GDM1 (cell line): ENCODE measurements around the gene RGS13.

Experiments used
- DNase-seq: peaks from one replicate; lab custom pipeline; 2025; lab: John Stamatoyannopoulos, UW

RGS13 gene, protein sequence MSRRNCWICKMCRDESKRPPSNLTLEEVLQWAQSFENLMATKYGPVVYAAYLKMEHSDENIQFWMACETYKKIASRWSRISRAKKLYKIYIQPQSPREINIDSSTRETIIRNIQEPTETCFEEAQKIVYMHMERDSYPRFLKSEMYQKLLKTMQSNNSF

GRCh38 chr1:192635939-192636338, at the start of gene RGS13:
RGS13 (plus strand) TSS chr1:192636147; CDS start chr1:192644335, 8,188 bp downstream.
- DNase-seq, result no peak

DNA sequence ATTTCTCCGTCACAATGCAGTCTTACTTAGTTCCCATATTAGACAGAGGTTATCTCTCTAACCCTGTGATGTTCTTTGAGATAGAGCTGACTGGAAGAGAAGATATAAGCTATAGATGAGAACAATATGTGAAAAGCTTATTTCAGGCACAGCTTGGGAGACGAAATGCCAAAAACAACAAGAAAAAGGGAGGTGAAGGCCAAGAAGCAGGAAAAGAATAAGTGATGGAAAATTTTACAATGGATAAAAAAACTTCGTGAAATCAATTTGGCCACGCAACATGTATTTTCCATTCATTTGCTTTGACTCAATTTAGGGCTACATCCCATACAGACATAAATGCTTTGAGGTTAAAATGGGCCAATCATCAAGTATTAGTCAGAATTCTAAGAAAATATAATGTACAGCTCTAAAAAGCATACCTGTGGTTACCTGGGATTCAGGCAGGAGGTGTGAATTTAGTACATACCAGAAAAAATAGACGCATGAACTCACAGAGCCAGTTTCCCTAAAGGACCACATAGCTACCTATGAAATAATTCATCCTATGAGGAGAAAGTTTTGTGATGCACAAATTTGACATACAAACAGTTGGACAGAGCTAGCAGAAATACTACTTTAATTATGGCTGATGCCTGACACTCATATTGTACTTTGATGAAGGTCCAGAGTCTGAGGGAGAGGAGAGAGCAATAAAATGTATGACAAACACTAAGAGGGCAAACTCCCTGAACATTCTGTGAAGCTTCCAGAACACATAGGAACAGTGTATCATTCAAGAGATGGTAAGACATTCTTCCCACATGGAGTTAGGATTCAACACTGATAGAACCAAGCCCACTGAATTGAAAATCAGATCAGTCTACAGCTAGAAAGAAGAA, 48.3 kb upstream of the RGS13 start:
- DNase-seq, result no peak

- DNase-seq, result no peak
Observed at GRCh38 chr1:192588546-192588945, 47.4 kb upstream of the RGS13 start.

DNA sequence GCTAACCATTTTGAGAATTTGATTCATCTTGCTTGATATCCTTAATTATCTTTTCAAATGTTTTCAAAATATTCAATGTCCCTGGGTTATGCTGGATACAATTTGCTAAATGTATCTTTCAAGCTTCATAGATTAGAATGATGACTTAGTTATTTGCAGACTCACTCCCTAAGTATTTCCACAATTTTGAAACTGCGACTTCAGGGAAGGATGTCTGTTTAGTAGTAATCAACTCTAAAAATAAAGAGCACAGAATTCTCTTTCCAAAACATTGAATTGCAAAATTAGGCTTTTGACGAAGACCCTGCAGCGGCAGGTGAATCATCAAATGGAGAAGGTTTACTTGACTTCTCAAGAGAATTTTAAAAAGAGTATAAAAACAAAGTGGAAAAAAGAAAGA, 46.1 kb upstream of the RGS13 start:
- DNase-seq, result no peak

DNA sequence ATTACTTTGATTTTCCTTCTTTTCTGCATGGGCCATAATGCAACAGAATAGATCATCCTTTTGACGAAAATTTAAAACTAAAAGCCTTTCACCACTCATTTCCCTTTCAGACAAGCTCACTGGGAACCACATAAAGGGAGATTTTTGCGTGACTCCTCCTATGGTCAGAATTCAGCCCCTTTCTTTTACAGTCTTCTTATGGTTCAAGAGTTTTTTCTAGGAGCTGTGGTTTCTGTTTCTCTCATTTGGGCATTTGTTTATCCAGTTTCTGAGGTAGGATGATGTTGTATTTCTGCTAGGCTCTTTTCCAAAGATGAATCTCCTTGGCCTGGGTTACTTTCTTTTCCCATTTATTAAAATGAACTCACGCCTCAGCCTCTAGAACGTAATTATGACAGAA, 43.4 kb upstream of the RGS13 start:
- DNase-seq, result no peak

DNA sequence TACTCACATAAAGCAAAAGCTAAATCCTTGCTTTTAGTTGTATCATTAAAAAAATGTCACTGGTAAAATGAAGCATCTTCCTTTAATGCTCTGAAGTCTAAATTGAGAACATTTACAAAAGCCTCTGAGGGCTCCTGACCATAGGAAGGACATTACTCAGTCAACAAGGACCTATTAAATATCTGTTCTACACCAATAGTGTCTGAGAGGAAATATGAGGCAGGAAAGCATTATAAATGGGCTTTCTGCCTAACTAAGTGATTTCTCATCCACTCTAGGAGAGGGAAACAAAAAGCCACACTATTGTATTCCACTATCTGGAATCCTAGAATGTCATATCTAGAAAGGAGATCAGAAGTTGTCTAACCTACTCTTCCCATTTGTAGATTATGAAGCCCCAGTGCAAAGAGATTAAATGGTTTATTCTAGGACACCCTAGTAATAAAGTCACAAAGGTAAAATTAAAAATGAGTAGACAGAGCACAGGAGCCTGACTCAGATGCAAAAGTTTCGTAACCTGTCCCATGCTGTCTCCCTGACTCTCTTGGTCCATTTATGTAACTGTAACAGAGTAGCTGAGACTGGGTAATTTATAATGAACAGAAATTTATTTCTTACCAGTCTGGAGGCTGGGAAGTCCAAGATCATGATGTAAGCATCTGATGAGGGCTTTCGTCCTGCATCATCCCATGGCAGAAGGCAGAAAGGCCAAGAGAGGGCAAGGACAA, 42.8 kb upstream of the RGS13 start:
- DNase-seq, result no peak

- no peak for DNase-seq
Observed at GRCh38 chr1:192595299-192595698, 40.6 kb upstream of the RGS13 start.

DNA sequence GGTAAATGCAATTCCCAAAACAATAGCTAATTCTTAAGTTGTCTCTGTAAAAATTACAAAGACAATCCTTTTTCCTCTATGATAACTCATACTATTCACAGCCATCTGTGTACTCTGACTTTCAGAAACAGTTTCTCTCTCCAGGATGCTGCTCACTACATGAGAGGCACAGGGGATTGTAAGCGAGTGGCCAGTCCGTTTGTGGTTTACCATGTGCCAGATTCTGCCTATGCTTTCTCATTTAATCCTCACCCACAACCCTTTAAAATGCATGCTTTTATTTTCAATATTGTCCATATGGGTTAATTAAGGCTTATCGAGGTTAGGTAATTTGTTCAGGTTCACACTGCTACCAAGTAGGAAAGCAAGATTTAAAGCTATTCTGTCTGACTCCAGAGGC, 37.4 kb upstream of the RGS13 start:
- no peak for DNase-seq

GRCh38 chr1:192600275-192600674, 35.7 kb upstream of the RGS13 start:
- DNase-seq, result no peak

- no peak for DNase-seq
Observed at GRCh38 chr1:192601143-192601542, 34.8 kb upstream of the RGS13 start.

DNA sequence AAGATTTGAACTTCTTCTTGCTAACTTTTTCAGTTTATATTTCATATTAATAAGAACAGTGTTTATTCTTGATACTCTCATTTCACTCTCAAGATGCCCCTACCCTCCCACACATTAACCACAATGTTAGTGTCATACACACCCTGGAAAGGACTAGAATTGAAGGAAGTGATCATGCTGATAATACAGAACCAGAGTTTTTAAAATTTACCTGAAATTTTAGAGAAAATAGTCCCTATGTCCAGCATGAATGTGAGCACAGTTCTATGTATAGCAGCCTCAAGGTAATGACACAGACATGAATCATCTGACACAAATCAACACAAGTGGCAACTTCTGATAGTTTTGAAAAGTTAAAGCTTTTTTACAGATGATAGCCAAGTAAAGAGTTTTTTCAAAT, 34.4 kb upstream of the RGS13 start:
- DNase-seq, result no peak

- no peak for DNase-seq
Observed at GRCh38 chr1:192602757-192603156, 33.2 kb upstream of the RGS13 start.

DNA sequence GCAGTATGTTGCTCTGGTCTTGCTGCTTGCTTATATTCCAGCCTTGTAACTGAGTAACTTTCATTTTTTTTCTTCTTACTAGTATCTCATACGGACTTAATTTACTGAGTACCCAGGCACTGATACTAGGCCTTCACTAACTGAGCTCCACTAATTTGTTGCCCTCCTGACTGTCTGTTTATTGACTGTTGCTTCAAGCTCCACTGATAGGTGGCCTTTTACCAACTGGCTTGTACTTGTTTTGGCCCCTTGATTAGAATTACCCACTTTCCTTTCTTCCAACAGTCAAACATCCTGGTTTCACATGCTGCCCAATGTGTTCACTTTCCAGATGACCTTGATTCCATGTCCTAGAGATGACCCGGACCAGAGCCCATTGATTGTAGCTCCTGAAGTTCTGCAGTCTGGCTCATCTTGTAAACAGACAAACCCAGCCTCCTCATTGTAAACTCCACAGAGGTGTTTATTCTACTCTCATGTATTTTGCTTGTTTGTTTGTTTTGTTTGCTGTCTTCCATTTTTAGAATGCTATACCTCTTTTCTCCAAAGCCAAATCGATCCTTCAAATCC, 32.6 kb upstream of the RGS13 start:
- no peak for DNase-seq

DNA sequence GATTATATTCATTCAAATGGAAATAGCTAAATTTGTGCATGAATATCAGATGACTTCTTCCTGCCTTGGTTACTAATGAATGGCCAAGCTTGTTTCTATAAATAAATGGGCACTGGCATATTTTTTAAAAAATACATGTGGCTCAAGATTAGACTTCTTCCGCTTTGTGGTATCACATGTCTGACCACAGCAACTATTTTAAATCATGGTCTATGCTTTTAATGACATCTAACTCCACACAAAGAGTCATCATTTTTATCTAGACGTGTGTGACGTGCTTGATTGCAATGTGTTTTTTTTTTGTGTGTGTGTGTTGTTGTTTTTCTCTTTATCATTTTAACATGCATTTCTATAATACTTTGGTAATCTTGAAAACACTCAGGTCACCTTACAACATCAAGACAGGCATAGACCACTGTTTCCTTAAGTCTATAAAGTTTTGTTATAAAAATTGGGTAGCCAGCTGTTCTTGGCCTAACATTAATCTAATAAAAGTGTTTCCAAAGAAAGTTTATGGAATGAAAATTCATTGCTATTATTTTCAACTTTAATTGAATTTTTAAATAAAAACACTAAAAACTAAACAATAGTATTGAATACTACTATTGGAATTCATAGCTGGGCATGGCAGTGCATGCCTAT, 30.8 kb upstream of the RGS13 start:
- peak; percentile 22 for DNase-seq

GRCh38 chr1:192608671-192609070, 27.3 kb upstream of the RGS13 start:
- DNase-seq, result no peak

GRCh38 chr1:192609110-192610079, 26.6 kb upstream of the RGS13 start:
- DNase-seq, result peak; percentile 83

GRCh38 chr1:192610112-192610889, 25.6 kb upstream of the RGS13 start:
- no peak for DNase-seq

GRCh38 chr1:192615055-192615454, 20.9 kb upstream of the RGS13 start:
- no peak for DNase-seq

DNA sequence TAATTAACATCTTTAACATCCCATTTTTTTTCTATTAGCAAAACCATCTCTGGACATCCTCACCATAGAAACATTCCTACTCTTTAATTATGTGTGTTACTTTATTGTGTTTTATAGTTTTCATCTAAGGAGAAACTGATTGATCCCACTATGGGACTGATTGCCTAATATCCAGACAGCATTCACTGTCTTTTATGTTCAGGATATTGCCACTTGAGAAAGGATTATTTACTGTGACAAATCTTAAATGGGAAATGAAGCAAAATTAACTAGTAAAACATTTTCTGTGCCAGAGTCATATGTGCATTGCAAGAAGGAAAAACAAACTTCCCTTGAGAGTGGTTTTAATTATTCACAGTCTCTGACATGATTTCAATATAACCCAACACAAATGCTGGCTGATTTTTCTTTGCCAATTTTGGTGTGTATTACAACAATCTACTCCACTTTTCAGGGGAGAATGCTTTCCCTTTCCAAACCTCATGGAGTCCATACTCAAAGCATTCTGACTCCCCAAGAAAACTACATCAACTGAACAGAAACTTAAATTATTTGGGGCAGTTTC, 15.8 kb upstream of the RGS13 start:
- DNase-seq, result no peak
